Ovary (tissue), 9 donors: ENCODE measurements around the gene NAALAD2. TPM values are rescaled to one million over a fixed set of nuclear protein-coding genes. Genes with fewer than 3 reads are reported as not detected.
"Not testable (repeated sequence)": the region's sequence is repeated elsewhere in the genome, so short reads cannot be mapped to it uniquely, and the experiment has no call there.

Experiments used
- DNase-seq, 5 donors: peaks; one replicate each; pipeline ENCODE4 v3.0.0-alpha.2; 2019 to 2020
- H3K27ac ChIP-seq, 2 donors: fragments of 200-600 bp; one replicate each; pipeline versions ENCODE4 v1.5.1 to v1.8.0; 2019 to 2022
- H3K27me3 ChIP-seq: fragments of 200-600 bp; one replicate; pipeline ENCODE4 v1.8.0; 2022
- H3K36me3 ChIP-seq: fragments of 200-600 bp; sonication (generic); one replicate; pipeline ENCODE4 v1.5.1; 2019
- H3K4me1 ChIP-seq: one replicate; pipeline ENCODE4 v1.8.1; 2013; ENCODE audit warnings: mild to moderate bottlenecking, moderate library complexity; ENCODE audit not compliant: insufficient read depth
- H3K4me3 ChIP-seq: fragments of 200-600 bp; sonication (generic); one replicate; pipeline ENCODE4 v1.5.1; 2017
- H3K9me3 ChIP-seq, 2 donors: fragments of 200-600 bp in 1 of 2; sonication (generic) in 1 of 2; one replicate each; pipeline versions ENCODE4 v1.5.1 to v1.8.1; 2013 to 2019; ENCODE audit warnings: mild to moderate bottlenecking in 1 of 2, moderate library complexity in 1 of 2
- CTCF ChIP-seq, 3 donors: fragments of 450-650 bp in 2 of 3; fragments of 200-600 bp in 1 of 3; IDR thresholded peaks; one replicate each; pipeline versions ENCODE4 v1.5.1 to v1.8.0; 2016 to 2022; ENCODE audit warnings: antibody characterized with exemption in 3 of 3, mild to moderate bottlenecking in 1 of 3
- EP300 ChIP-seq: sonication (generic); formaldehyde crosslinking; IDR thresholded peaks from one replicate; pipeline ENCODE4 v1.6.1; 2017; ENCODE audit warnings: antibody characterized with exemption
- POLR2A ChIP-seq: fragments of 450-650 bp; IDR thresholded peaks from one replicate; pipeline ENCODE4 v1.6.1; 2017; ENCODE audit warnings: antibody characterized with exemption, mild to moderate bottlenecking, moderate library complexity
- WGBS, 3 donors: extraction: QIAGEN DNeasy Blood & Tissue Kit in 1 of 3; methylation state at CpG; one replicate each; pipeline versions ENCODE4 v1.1.5 to v1.1.7; 2013 to 2017; 5-methylcytosine and 5-hydroxymethylcytosine counted together
- intact Hi-C, 4 donors: fragments of 100-400 bp; cut with DNase I; formaldehyde crosslinking; loops; one replicate each; pipeline versions ENCODE4 v1.11.0 to v1.15.1; 2022 to 2023
- polyA plus RNA-seq, 2 donors: library from polyadenylated mRNA; stranded (reverse); fragments of 200-250 nt in 1 of 2; fragments of 350-450 nt in 1 of 2; fragmentation: Illumina TruSeq in 1 of 2; extraction: RNeasy Lipid Tissue Mini Kit (QIAGEN cat#74804) in 1 of 2; gene quantifications; one replicate each; pipeline ENCODE4 v1.2.3, GENCODE V29; 2013 to 2014
- total RNA-seq, 7 donors: library from RNA; depleted of rRNA in 2 of 7; stranded (reverse); fragments of >200 nt in 2 of 7; fragmentation: NEBNext Ultra II Directional in 3 of 7; extraction: Animal tissue kit (Norgen Biotek cat#: 25700) in 3 of 7; gene quantifications; one replicate each; pipeline versions ENCODE4 v1.1.0 to v1.2.4, GENCODE V29; 2016 to 2023
- donor health status: DM: no; HTN: no; CAD: no; lungs with moderate emphysema.
- donor health status: DM: no; HTN: no; CAD: no.
- donor health status: Bipolar disorder and iron deficiency.
- donor health status: DM: yes; HTN: yes; CAD: no.
- donor health status: DM: no; HTN: no; CAD: no.
- donor health status: DM: yes; HTN: yes; CAD: no.

NAALAD2 gene
- total and polyA plus RNA-seq, 9 donors = 3.2 to 17.5 (median 4.6) TPM

- DNase-seq = no peak
- intact Hi-C loops = no loop called here
- WGBS, 3 donors = 1% methylated on average over 5 of the region's 5 CpGs
- Histone ChIP-seq H3K9me3 (no peaks in the 10 kb centered on the region), H3K36me3 (no peaks in the 10 kb centered on the region), H3K4me3 (peak overlapping the region; percentile 52), H3K4me1 (no peaks in the 10 kb centered on the region), H3K27ac (no peak overlapping the region), H3K27me3 (no peaks in the 10 kb centered on the region)
- TF ChIP-seq POLR2A (no peak), EP300 (no peak), CTCF (IDR thresholded peaks at IDR 0.05) (no peak)
Observed at GRCh38 chr11:90135016-90135415, 553 bp downstream of the NAALAD2 start.

- WGBS, 3 donors = 92 to 96% (median 96%) methylated on average over 1 of the region's 1 CpG
- H3K27ac ChIP-seq = no peak overlapping the region
Observed at GRCh38 chr11:90148900-90149299, 14.4 kb downstream of the NAALAD2 start.

GRCh38 chr11:90166982-90167573, 32.6 kb downstream of the NAALAD2 start:
- 96 to 98% (median 97%) methylated on average over 49 of the region's 49 CpGs for WGBS, 3 donors
- intact Hi-C loops, H3K4me1 ChIP-seq, H3K27ac ChIP-seq, H3K36me3 ChIP-seq, H3K9me3 ChIP-seq, DNase-seq, H3K27me3 ChIP-seq, H3K4me3 ChIP-seq: not testable (repeated sequence)

More at GRCh38 chr11:90148900-90149299, 14.4 kb downstream of the NAALAD2 start:
- Histone ChIP-seq H3K4me1 (no peaks in the 10 kb centered on the region), H3K36me3 (no peaks in the 10 kb centered on the region), H3K4me3 (no peak overlapping the region), H3K9me3 (no peaks in the 10 kb centered on the region), H3K27me3 (no peaks in the 10 kb centered on the region)
- no peak for DNase-seq
- intact Hi-C loops = no loop called here
- TF ChIP-seq POLR2A (no peak), CTCF (IDR thresholded peaks at IDR 0.05) (no peak), EP300 (no peak)

- H3K27ac ChIP-seq, H3K36me3 ChIP-seq, H3K4me3 ChIP-seq, H3K4me1 ChIP-seq, H3K27me3 ChIP-seq, DNase-seq, H3K9me3 ChIP-seq, intact Hi-C loops: not testable (repeated sequence)
- 82 to 94% (median 85%) methylated on average over 8 of the region's 8 CpGs for WGBS, 3 donors
Observed at GRCh38 chr11:90167704-90168103, 33.2 kb downstream of the NAALAD2 start.

- Histone ChIP-seq H3K27me3 (no peaks in the 10 kb centered on the region), H3K36me3 (no peaks in the 10 kb centered on the region), H3K4me1 (no peaks in the 10 kb centered on the region), H3K27ac (no peak overlapping the region), H3K4me3 (no peak overlapping the region), H3K9me3 (no peaks in the 10 kb centered on the region)
- WGBS, 3 donors = 84 to 91% (median 90%) methylated on average over 3 of the region's 3 CpGs
- TF ChIP-seq POLR2A = no peak
- no peak for DNase-seq
- intact Hi-C loops = no loop called here
Observed at GRCh38 chr11:90168571-90168970, 34.1 kb downstream of the NAALAD2 start.

- no peak overlapping the region for H3K4me3 ChIP-seq
- H3K27me3 ChIP-seq = no peaks in the 10 kb centered on the region
- H3K9me3 ChIP-seq = no peaks in the 10 kb centered on the region
- H3K36me3 ChIP-seq = no peaks in the 10 kb centered on the region
- no peak for DNase-seq
- intact Hi-C loops = no loop called here
- H3K4me1 ChIP-seq = no peaks in the 10 kb centered on the region
- H3K27ac ChIP-seq = no peak overlapping the region
- TF ChIP-seq EP300 = no peak
Observed at GRCh38 chr11:90171359-90171758, 36.9 kb downstream of the NAALAD2 start.

GRCh38 chr11:90176069-90176468, 41.6 kb downstream of the NAALAD2 start:
- 95 to 100% (median 95%) methylated on average over 1 of the region's 1 CpG for WGBS, 3 donors
- Histone ChIP-seq H3K9me3 (no peaks in the 10 kb centered on the region), H3K27me3 (no peaks in the 10 kb centered on the region), H3K4me1 (no peaks in the 10 kb centered on the region), H3K4me3 (no peak overlapping the region), H3K27ac (no peak overlapping the region), H3K36me3 (no peaks in the 10 kb centered on the region)
- TF ChIP-seq CTCF (IDR thresholded peaks at IDR 0.05) = no peak
- TF ChIP-seq EP300 = no peak
- TF ChIP-seq POLR2A = no peak
- no peak for DNase-seq
- intact Hi-C loops = no loop called here
